HG02943 (cell line): ENCODE data around the gene SDK2.

Experiments used
- ATAC-seq: cut with Tn5 transposase; IDR thresholded peaks from one replicate; pipeline ENCODE4 v1.9.1; 2021; ENCODE audit warnings: mild to moderate bottlenecking, low read depth, moderate library complexity; ENCODE audit not compliant: unreplicated experiment

The SDK2 gene

DNA sequence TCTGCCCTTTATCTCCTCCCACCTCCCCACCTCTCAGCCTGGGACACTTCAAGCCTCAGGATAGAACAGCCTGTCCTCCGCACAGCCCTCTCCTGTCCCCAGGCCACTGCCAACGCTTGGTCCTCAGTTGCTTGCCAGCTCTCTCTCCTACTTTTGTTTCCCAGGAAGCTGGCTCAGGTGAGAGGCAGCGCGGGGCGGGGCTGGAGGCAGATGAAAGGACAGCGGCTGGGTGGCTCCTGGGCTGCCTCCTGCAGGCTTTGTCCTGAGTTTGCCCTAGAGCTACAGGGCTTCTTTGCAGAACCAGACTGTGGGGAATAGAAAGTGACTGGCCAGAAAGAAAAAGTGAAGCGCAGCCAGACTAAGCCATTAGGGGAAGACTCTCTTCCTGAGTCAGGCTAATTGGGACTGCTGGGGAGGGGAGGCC lies 284.2 kb downstream of the SDK2 start:
- ATAC-seq: no peak

DNA sequence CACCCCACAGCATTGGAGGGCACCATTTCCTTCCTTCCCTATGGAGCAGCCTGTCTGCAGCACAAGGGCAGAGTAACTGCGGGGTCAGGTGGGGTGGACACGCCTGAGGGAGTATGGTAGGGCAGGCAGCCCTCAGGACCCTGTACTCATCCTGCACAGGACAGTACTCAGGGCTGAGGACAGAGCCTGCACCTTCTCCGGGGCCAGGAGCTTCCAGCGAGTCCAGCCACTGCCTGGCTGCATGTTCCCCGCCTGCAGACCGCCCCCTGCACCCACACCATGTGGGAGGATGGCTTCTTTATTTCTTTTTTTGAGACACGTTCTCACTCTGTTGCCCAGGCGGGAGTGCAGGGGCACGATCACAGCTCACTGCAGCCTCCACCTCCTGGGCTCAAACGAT lies 284.9 kb downstream of the SDK2 start:
- ATAC-seq: no peak

DNA sequence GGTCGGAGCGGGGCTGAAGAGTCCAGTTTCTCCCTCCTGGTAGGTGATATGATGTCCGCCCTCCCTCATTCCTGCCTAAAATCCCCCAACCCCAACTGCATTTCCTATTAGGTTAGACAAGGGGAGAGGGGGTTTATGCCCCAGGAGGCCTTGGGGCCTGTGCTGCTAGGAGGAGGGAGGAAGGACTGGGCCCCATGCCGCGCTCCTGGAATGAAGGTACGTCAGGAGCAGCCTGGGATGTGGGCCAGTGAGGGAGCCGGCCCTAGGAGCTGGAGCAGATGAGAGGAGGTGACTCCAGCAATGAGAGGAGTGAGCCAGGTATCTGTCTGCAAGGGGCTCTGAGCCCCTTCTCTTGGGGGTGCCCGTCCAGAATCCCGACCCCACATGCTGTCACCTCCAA lies 285.6 kb downstream of the SDK2 start:
- ATAC-seq: no peak

DNA sequence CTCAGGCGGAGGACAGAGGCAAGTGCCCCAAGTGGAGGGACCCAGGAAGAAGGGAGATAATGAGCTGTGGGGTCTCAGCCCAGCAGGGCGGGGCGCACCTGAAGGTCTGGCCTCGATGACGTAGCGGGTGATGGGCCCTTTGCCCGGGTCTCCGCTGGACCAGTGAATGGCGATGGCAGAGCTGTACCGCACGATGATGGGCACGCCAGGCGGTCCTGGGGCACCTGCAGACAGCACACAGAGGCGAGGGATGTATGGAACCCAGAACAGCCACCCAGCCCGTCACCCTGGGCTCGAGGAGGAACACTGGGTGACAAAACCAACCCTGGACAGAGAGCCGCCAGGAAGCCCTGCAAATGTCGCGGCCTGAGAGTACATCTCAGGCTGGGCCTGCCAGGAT lies 286.3 kb downstream of the SDK2 start:
- ATAC-seq: no peak

DNA sequence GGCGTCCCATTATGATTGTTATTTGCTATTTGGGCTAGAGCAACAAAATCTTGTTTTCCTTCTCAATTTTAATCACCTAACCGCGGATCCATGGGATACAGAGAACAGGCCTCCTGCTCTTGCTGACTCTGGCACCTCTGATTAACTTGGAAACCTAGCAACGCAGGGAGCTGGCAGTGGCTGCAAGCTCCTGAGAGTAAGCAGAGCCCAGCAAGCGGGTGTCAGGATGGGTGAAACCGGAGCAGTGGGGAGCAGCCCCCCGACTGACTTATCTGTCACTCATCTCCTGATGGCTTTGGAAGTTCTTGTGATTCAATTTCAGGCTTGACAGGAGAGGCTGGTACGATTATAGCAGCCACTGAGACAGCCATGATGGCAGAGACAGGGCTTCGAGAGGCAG lies 286.9 kb downstream of the SDK2 start:
- no peak for ATAC-seq

DNA sequence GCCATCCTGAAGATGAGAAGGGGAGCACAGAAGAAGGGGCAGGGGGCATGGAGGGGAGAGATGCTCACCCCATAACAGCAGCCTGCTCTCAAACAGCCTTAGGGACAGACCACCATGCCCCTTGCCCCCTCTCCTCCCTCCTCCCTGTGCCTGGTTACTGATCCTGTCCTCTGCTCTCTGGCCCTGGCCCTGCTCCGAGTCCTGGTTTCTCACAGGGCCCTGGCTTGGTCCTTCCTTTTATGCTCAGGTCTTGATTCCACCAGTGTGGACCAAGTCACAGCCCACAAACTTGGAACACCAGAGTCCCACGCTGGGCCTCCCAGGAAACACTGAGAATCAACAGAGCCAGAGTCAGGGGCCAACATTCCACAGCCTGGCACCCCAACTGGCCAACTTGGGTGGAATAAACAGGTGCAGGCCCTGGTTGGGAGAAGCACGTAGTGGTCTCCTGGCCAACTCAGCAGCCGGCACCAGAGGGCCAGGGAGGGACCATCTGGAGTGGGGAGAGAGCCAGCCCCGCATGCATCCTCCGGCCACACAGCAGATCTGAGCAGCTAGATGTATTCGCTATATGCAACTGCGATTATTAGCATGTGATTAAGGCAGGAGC lies 287.6 kb downstream of the SDK2 start:
- no peak for ATAC-seq

DNA sequence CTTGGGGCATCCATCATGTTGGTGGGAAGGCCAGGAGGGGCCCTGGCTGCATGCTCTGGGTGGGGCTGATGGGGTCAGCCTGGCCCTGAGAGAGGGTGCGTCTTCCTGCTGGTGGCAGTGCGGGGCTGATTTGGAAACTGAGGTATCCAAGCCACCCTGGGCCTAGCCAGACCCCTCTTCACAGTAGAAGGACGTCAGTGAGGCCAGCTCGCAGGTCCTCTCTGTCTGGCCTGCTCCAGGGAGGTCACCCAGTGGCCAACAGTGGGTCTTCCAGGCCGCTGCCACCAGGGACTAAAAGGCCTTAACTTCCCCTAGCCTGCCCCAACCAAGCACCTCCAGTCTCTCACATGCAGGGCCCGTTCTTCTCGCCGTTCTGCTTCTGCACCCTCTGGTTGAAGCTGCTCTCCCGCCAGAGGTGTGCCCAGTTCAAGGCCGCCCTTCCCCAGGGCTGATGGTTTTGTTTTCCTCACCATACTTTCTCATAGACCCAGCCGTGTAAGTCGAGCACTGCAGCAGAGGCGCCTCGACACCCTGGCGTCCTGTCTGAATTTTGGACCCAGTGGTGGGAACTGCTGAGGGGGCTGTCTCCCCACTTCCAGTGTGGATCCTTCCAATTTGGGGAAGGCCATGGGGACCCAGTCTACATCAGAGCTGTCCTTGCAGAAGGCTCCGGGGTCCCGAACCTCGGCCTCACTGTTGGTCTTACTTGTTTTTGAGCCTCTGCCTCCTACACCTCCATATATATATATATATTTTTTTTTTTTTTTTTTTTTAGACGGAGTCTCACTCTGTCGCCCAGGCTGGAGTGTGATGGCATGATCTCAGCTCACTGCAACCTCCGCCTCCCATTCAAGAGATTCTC lies 289.6 kb downstream of the SDK2 start:
- no peak for ATAC-seq

DNA sequence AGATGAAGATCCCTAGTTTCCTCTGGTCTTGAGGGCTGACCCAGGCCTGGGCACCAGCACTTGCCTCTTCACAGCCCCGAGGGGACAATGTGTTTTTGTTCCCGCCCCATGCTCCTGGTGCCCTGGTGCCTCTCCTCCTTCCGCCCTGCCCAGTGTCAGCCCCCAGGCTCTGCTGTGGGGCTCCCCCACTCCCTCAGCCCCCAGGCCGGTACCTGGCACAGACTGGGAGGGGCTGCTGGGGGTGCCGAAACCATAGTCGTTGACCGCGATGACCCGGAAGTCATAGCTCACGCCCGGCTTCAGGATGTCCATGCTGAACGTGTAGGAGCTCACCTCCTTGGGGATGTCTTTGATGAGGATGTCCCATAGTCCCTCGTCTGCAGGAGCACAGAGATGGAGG lies 292.0 kb downstream of the SDK2 start:
- ATAC-seq: no peak

DNA sequence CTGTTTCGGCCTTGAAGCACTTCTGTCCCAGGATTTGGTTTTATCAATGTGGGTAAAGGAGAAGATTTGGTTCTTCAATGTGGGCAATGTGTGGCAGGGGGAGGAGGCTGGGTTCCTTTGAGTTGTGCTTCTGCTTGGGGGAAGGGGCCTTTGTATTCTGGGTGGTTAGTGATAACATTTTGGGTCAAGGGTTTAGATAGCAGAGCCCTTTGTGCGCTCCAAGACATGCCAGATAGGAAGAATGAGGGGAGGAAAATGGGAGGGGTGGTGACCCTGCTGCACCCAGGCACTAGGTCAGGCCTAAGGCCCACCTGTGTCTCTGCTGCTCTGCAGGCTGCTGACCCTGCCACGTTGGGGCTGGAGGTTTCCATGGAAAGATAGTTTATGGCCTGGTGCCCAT lies 292.5 kb downstream of the SDK2 start:
- ATAC-seq: no peak

DNA sequence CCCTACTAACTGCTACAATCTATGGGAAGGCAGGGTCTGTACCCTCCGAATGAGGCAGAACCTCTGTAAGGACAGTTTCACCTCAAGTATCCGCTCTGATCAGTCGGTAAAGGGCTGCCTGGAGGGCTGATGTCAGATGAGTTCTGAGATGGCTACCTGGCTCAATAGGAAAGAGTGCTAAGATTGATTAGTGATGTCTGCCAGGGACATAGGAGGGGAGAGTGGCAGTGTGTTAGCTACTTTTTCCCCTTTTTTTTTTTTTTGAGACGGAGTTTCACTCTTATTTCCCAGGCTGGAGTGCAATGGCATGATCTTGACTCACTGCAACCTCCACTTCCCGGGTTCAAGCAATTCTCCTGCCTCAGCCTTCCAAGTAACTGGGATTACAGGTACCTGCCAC lies 293.4 kb downstream of the SDK2 start:
- no peak for ATAC-seq

DNA sequence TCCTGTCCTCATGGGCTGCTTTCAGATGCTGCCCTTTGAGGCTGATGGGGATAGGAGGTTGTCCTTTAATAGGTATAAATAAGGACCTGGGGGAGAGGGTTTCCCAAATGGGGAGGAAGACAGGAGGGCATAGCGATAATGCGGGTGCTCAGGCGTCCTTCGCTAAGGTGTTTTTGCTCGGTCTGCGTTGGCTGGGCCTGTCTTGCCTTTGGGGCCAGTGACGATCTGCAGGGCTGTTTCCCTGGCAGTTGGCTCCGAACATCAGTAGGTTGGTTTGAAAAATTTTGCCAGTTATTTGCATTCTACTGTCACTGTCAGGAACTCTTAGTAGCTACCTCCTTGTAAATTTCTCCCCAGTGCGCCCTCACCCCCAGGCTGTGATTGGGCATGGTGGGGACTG lies 294.6 kb downstream of the SDK2 start:
- ATAC-seq: no peak

DNA sequence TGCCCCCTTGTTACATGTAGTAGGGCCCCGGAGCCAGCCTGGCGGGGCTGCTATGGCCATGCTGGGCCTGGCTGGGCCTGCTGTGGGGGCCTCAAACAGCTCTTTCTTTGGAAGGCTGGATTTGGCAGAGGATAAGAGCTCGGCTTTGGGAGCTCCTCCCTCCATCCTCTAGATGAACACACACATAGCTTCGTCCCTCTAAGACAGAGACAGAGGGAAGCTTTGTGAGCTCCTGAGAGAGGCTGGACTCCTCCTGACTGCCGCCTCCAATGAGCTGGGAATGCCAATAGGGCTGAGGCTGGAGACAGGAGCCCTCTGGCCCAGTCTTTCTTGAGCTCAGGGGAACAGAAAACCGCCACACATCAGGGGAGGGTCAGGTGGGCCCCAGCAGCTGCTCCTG lies 295.1 kb downstream of the SDK2 start:
- no peak for ATAC-seq

DNA sequence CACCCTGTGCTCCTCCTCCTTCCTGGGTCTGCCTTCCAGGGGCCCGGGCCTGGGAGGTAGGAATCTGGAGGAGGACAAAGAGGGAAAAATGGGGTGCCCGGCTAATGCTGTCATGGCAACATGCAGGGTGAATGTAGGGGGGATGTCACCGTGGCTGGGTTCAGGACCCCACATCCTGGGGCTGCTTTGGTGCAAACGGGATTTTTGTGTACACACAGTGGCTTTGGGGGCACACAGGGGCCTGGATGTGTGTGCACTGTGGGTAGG lies 295.5 kb downstream of the SDK2 start:
- ATAC-seq: no peak

DNA sequence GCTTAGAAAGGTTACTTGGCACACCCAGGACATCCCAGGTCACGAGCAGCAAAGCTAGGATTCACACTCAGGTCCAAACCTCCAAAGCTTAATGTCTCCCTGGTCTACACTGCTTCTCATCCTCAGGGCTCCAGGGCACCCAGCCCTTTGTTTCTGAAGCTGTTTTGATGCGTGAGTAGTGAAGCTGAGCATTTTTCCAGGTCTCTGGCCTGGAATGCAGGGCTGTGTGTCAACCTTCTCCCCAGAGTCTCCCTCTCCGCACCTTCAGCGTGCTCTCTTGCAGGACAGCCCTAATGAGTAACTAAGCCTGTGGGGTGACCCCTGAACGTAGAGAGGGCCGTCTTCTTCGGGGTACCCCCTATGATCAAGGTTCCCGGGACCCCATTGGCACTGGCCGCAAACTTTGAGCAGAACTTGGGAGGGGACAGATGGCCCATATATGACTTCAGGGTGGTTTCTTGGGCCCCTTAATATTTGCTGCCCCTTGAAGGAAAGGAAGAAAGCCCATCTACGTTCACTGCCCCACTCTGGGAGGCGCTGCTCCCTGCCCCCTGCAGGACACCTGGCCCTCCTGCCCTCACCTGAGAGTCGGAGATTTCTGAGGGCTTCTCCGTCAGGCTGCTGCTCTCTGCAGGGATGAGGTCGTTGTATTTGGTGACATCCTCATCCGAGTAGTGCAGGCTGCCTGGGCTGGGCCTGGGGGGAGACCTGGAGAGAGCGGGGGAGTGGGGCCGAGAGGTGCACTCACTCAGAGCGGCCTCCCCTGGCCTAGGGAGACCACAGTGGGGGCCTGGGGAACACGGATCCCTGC lies 296.0 kb downstream of the SDK2 start:
- ATAC-seq: no peak

DNA sequence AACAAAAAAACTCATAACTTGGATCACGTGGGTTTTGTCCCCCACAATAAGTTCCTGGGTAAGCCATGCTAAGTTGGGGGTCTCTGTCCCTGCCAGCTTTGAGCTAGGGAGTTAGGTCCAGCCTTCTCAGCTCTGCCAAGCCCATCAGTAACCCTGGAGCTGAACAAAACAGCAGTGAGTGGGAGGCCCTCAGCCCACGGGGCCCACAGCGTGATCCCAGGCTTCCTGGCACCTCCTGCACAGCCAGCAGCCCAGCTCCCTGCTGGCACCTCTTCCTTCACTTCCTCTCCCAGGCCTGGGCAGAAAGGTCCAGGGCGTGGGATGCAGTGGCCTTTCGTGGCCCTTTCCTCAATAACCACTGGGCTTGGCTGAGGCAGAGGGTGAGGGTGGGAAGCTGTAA lies 296.9 kb downstream of the SDK2 start:
- ATAC-seq: no peak

DNA sequence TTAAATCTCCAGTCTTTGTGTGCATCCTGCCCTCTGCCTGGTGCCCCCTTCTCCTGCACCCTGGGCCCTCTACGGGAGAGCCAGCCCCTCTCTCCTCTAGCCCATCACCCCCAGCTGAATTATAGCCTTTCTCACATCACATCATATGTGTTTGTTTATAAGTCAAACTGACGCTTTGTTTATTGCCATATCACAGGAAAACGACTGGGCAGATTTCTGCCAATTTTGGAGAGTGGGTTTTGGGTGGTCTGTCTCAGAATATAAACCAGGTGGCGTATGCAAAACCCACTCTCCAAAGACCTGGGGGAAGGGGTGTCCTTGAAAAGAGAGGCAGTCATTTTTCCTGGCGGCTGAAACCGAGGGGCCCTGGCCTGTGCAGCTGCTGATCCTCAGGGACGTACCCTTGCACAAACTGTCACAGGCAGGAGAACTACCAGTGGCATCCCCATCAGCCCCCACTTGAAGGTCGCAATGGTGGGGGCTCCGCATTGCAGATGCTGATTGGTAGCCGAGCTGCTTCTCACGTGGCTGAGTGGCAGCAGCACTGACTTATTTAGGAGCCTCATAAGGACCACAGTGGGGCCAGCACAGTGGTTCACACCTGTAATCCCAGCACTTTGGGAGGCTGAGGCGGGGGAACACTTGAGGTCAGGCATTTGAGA lies 297.6 kb downstream of the SDK2 start:
- no peak for ATAC-seq

DNA sequence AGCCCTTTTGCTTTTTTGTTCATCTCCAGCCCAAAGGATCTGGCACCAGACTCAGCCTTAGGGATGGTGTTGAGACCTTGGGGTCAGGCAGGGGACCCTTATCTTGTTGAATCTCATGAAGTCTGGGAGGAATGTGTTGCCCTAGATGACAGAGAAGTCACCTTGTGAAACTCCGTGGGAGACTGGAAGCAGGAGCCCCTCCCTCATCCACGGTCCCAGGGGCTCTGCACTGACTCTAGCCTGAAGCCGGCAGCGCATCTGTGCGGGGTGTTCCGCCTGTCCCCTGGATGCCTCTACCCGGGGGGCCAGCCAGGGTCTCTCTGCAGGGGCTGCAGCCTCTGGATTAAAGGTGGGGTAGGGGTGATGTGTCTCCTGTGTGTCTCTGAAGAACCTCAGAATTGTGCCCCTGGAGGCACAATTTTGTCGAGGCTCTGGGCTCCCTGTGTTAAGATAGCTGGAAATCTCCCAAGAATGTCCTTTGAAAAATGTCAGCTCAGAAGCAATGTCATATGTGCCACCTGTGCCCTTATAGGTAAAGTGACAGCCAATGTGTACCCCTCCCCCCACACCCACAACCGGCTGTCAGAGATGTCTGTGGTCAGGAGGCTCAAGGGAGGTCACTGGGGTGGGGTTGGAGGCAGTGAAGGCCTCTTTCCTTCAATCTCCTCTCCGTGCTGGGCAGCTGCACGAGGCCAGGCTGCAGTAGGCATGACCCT lies 300.3 kb downstream of the SDK2 start:
- ATAC-seq: no peak

DNA sequence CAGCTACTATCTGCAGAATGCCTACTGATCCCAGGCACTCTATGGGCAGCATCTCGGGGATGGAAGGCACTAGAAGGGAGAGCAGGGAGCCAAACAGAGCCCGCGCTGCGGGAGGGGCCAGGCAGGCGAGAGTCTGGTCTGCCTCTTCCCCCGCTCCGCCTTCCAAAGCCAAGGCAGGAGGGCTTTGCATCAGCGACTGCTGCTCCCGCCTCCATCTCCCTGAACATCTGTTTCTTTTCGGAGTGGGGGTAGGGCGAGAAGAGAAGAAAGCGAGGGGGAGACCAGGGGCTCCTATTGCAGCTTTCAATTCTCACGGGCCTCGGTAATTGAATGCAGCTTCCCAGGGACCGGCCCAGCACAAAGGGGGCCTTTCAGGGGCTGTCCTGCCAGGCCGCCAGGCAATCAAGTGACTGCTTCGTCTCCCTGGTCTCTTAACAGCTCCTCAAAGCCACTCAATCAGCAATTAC lies 301.0 kb downstream of the SDK2 start:
- ATAC-seq: no peak

DNA sequence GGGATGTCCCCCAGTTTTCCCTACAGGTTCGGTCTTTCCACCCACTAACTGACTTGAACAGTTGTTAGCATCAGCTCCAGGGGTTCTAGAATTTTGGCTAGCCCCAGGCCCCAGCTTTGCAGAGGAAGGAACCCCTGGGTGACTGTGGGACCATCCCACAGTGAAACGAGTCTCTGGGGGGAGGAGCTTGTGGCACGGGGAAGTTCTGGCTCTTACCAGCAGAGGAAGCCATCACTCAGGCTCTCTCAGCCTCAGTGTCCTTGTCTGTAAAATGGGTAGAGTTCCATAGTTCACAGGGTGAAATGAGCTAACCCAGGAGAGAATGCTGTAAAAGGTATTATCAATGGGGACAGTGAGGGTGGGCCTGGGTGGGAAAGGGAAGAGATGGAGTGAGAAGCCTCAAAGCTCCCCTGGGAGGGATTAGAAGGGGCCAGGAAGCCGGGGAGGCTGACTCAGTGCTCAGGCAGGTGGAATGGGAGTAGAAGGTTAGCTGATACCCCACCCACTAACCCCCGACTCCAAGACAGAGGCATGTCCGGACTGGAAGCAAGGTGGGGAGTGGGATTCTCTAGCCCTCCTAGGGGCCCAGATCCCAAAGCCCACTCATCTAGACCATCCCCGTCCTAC lies 301.6 kb downstream of the SDK2 start:
- no peak for ATAC-seq

DNA sequence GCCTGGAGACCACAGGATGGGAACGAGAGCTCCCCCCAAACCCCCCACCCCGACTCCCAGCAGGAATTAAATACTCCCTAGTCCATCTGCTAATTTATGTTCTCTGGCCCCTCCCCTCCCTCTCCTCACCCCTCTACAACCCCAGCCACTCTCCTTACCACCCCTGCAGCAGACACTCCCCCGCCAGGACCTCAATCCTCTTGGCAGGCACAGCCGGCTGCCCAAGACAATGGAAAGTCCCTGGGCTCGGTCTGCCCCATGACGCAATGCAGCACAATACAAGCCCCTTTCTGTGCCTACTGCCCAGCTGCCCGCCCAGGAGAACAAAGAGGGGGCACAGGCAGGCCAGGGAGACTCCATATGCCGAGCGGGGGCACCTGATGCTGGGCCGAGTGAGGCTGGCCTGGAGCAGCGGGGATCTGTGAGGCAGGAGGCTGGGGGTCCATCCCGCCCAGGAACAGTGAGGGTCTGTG lies 302.2 kb downstream of the SDK2 start:
- no peak for ATAC-seq
